HG02943 (cell line): ENCODE measurements around the gene FAM234B.

Source experiments
- ATAC-seq: cut with Tn5 transposase; IDR thresholded peaks from one replicate; pipeline ENCODE4 v1.9.1; 2021; ENCODE audit warnings: mild to moderate bottlenecking, low read depth, moderate library complexity; ENCODE audit not compliant: unreplicated experiment

Gene FAM234B

DNA sequence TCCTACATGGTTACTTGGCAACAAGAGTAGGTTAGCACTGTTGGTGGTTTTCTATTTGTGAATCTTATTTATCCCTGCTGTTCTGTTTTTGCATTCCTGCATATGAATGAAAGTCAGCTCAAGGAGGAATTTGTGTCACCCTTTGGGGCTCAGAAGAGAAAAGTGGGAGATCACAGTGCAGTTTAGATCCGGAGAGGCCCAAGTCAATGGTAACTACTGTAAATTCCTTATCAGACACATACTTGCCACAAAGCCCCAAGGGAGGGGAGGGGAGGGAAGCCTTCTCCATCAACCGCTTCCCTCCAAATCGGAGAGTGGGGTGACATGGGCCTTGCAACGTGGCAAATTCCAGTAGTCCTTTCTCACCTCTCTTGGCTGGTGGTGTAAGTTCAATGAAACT lies 44.3 kb downstream of the FAM234B start:
- no peak for ATAC-seq

DNA sequence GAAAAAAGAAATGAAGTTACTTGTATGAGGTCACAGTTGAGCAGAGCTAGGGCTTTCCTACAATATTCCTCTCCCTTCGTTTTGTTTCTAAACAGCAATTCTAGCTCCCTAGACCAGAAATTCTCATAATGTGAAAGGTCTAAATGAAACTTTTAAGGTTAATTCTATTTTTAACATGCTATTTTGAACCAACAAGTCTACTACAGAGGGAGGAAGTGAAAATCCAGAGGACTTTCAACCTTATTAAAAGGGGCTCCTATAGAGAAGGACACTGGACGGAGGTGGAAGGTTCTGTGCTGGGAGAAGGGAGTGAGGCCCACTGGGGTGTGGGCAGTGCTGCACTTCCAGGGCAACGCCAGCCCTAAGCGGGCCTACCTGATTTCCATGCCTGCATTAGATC lies 45.9 kb downstream of the FAM234B start:
- no peak for ATAC-seq

DNA sequence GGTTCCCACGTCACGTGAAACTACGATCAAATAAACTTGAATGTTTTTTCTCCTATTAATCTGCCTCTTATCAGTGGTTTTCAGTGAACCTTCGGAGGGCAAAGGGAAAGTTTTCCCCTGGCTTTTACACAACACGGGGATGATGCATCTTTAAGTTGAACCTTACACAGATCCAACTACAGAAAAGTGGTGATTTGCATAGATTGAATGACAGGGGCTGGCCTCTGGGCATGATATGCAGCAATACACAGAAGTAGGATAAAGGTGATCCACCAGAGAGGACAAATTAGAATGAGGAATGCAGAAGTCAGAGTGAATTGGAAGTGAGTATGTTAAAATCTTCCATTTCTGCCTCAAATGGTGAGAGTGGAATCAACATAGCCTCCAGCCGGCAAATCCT lies 47.7 kb downstream of the FAM234B start:
- ATAC-seq, result no peak

DNA sequence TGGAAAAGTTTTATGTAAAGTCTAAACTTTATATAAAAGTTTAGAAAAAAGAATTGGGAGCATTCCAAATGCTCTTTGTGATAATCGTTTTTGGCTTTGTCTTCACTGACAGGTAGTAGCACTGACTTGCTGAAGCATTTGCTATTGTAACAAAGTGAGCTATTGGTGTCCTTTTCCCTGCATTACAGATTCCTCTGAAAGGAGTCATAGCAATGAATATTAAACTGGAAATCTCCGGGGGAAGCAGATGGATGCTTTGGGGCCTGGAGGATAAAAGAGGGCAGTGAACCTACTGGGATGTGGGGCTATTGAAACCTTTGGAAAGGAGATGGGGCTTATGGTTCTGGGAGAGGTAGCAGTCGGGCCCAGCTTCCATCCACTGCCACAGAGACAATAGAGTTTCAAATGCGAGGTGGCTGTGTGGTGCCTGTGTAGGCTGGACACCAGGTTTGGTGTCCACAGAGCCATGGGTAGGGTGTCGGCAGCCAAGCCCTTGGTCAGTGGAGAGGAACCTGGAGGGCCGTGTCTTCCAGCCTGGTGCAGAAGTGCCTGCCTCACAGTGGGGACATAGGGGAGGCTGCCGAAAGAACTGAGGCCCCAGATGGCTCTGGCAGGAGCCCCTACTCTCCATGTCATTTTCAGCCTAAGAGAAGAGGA lies 49.1 kb downstream of the FAM234B start:
- no peak for ATAC-seq

DNA sequence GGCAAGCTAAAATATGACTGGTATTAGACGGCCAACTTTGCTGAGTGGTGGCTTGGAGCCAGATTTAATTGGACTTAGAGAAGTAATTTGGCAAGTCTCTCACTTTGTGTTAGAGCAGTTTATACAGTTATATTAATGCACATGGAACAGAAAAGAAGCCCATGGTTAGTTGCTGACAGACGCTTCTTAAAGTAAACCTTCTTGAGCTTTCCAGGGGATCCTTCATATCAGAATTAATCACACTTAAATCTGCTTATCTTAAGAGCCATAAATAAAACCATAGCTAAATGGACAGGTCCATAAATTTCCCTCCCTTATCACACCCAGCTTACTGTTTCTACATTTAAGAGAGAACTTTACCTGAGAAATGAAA lies 49.7 kb downstream of the FAM234B start:
- no peak for ATAC-seq

DNA sequence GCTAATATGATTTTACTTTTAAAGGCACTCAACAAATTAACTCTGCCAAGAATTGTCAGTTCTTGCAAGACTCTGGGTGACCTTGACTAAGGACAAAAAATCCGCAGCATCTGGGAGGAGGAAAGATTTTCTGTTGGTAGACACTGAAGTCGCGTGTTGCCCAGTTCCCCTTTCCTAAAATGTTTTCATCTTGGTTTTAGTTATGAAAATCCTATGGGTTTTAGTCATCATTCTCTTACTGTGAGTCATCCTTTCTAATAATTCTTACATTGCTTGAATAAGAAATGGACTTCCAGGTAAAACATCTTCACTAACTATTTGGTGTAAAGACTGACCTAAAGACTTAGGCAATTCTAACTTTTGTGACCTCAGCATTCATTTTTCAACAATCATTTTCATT lies 50.2 kb downstream of the FAM234B start:
- no peak for ATAC-seq

DNA sequence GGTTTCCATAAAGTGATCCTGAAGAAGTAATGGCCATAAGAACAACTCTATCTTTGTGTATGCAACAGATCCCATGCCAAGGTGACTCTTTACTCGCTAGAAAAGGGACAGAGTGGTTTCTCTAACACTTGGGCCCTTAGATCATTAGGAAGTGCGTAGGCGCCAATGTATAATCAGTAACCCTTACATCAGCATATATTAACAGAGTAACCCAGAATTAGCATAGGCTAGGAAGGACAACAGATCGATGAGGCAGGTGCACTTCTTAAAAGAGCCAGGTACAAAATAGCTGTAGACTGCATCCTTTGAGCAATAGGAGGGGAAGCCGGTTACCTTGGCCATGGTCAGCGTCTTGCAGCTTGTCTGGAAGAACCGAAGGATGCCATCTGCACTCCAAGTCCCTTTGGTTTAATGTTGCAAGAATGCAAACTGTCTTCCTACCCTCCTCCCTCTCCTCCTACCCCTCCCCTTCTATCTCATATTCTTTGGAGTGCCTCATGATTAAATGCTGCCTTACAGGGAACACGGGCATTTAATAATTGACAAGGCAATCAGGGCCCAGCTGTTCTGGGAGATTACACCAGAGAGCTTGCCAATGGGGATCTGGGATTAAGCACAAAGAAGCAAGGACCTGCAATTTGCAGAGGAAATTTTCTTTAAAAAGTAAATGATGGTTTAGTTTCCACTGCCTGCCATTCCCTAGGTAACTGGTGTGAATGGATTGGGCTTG lies 51.2 kb downstream of the FAM234B start:
- ATAC-seq, result no peak

DNA sequence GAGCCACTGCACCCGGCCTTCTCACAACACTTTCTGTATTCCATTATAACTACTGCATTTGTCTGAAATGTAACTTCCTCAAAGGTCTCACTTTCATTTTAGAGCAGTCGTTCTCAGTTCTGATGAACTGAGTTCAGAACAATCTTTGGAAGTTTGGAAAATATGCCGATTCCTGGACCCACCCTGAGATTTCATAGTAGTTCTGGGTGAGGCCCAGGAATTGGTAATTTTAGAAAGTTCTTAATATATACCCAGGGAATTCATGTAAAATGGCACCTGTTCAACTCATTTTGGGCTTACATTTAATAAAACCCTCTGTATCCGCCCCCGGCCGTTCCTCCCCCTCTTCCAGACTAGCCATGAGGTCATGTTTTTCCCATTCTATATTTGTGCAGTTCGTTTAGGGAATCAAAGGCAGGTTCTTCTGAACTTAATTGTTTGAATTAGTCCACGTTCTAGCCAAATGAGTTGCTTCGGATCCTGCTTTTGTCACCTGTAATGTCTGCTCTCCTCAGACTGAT lies 53.4 kb downstream of the FAM234B start:
- no peak for ATAC-seq

DNA sequence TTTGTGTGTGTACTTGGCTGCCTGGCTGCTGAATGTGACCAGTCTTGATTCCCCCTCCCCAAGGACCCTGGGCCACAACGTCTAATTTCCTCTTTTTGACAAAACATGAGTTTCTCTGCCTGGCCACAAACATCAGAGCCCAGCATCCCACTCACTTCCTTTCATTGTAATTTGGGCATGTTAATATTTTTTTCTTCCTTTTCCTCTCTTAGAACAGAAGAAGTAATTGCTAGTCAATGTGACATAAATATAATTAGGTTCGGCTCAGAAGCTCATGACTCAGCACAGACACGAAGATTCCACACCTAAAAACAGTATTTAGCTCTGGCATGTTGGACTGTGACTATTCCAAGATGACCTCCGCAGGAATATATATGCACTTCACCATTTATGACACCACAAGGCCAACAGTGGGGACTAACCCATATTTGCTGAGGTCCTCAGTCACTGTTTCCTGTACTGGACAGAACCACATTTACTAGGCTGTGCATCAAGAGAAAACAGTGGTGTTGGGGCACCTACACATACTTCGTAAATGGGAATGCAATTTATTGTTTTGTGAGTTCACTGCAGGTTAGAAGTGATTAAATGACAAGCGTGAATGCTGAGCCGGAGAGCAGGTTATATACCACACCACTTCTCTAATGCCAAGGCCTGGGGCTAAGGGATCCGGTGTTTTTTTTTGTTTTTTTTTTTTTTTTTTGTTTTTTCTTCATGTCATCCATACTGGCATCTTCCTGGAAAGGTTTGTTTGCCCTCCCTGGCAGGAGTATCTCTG lies 55.1 kb downstream of the FAM234B start:
- no peak for ATAC-seq

DNA sequence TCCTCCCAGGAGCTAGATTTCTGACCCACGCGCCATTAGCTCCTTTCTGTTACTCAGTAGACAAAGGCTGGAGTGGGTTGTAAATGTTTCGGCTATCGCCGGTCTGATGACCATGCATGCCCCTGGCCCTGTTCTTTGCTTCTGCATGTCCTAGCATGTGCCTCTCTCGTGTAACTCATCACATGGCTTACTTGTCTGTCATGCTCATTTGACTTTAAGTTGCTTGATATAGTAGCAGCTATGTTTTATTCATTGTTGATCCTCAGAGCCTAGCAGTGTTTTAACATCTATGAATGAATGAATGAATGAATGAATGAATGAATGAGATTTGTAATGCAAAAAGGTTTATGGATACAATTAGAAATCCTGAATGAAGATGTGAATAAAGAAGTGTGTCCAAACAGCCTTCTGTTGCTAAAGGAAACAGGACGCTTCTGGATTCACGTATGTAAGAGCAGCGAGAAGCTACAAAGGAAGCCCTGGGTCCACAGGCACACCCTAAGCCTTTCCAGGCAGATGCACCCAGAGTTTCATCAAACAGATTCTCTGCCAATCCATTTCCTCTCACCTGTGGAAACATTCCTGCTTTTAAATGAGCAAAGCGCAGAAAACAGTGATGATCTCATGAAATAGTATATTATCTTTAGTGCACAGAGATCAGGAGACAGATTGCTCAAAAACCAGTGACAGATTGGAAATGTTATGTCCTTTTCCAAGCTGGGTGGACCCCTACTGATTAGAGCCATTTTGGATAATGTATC lies 55.8 kb downstream of the FAM234B start:
- ATAC-seq, result no peak

DNA sequence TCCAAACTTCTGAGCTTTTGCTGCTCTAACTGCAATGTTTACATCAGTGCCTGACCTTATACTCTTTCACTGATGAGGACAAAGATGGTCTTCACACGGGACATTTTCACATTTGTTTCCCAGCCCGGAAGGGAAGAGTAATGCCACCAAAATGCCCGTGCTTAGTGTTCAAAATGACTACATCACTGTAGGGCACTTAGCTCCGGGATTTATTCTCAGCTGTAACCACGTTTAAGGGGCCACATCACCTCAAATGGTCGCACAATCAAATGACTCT lies 56.4 kb downstream of the FAM234B start:
- no peak for ATAC-seq

DNA sequence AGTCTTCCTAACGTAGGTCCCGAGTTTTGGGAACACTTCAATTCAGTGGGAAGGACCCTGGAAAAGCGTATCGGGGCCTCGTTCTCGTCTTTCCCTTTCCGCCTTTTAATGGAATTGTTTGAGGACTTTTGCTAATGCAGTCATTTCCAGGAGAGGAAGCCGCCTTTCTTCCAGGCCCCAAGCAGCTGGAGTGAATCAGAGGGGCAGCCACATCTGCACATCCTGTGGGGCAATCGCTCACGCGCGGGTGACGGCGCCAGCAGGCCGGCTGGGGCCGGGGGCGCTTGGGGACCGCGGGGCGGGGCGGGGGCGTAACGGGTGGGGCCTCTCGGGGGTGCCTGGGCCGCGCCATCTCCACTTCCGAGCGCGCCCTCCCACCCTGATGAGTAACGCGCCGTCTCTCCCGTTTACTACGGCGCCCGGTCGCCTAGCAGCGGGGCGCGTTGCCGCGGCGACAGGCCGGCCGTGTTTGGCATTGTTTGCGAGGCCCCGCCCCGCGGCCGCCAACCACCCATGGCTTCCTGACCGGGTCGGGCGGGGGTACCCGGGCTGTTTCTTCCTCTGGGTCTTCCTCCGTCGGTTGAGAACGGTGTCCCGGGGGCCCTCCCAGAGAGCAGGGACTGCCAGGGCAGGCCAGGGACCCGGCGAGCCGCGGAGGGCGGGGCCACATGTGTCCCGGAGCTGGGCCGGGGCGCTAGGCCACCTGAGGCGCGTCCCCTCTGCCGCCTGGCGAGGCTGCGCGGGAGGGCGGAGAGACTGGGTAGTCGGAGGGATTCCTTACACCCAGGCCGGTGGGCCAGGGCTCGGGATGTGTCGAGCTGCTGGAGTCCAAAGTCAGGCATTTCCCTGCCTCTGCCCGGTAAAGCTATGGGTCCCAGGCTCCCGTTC lies 56.9 kb downstream of the FAM234B start:
- peak; percentile 83 for ATAC-seq

DNA sequence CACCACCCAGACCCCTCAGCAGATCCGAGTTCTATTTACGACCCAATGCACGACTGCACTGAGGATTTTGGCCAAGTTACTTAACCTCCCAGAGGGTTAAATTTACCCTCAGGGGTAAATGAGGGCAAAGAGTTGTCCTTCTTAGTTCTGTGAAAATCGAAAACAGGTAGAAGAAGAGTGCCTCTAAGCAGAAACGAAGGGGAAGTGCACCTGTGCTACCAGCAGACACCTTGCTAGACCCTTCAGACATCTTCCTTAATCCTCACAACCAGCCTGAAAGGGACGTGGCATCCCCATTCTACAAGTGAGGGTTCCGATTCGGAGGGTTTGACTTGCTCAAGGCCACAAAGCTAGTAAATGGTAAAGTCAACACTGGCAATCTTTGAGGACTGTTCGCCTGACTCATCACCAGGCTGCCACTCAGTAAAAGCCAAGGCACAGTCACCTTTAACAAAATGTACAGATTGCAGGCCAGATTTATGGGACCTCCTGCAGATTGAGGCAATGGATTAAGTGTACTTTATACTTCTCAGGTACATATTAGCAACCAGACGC lies 57.7 kb downstream of the FAM234B start:
- no peak for ATAC-seq

DNA sequence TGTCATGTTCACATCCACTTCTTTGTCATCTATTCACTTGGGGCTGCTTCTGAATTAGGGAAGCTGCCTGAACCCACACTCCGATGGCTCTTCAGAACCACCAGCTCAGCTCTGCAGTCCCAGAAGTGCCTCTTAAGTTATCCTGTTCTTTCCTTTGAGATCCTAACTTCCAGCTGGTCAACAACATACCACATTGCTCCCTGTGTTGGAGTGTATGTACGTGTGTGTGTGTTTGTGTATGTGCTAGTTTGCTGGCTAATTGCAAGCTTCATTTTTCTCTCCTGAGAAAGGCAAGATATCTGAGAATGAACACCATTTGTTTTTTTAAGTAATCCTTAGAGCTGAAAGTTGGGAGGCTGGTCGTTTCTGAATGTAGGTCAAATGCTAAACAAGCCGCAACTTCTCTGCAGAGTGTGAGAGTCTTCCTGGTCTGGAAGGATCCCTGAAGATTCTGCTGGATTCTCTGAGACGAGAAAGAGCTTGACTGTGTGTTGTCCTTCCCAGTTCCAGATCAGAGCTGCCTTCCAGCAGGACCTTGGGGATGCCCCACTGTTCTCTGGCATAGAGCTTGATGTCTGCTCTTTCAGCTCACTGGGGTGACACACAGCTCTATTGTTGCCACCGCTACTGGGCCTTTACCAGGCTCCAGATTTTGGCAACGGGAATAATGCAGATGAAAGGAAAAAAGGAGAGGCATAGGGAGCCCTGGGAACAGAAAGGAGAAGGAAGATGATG lies 58.4 kb downstream of the FAM234B start:
- ATAC-seq, result no peak

DNA sequence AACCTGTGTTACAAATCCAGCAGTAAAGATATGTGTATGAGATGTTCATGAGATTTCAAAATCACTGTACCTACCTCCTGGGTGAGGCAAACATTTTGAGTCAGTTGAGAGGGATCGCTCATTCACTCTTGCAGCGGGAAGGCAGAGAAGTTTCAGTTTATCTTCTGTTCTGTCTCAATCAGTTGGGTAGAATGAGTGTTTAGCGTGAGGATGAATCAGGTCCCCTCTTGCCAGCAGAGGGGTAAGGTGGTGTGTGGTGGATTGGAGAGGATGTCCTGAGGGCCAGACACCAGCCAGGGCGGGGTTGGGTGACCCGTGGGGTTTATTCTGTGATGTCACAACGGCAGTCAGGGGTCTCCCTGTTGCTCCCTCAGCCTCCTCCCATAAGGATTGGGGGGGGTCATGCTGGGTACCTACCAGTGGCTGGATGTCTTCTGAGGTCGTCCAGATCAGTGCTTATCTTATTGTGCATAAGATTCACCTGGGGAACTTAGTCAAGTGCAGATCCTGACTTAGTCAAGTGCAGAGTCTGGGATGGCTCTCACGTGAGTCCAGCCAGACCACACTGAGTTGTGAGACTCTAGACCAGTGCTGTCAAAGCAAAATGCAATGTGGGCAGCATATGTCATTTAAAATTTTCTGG lies 59.3 kb downstream of the FAM234B start, which contains the start of gene GSG1:
GSG1 (minus strand) TSS at position 277 of the 643 bp plus-strand sequence; CDS start at position 122, 155 bp downstream.
- no peak for ATAC-seq

DNA sequence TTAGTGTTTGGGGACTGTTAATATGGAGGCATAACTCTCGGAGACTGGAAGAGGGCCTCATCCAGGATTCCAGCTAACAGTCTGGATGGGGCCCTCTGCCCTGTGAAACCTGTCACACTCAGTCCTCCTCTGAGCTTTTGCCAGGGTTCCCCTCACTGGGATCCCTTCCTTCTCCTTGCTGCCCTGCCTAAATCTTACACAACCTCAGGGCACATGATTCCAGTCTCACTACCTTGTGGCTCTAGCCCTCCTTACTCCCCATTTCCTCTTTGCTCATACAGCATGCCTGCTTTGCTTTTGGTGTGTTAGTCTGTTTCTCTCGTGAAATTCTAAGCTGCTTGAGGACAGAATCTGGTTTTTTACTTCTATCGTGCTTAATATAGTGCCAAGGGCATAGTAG lies 60.2 kb downstream of the FAM234B start:
- ATAC-seq, result no peak

DNA sequence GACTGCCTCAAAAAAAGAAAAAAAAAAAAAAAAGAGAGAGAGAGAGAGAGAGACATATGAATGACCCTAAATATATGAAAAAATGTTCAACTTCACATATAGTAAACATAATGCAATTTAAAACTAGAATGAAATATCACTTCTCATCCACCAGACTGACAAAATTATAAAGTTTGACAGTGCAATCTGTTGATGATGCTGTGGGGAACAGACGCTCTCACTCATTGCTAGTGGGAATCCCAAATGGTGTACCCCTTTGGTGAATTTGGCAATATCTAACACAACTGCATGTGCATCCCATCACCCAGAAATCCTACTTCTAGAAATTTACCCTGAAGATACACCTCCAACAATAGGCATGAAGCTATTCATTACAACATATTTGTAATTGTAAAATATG lies 61.6 kb downstream of the FAM234B start:
- no peak for ATAC-seq

DNA sequence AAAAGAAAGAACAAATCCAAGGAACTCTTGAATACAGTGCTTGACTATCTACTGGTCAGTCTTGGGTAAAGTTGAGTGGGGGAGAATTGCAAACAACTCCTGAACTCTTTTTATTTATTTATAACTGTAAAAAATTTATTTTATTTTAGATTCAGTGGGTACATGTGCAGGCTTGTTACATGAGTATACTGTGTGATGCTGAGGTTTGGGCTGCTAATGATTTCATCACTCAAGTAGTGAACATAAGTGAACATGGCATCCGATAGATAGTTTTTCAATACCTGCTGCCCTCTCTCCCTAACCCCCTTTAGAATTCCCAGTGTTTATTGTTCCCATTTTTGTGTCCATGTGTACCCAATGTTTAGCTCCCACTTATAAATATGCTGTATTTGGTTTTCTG lies 62.5 kb downstream of the FAM234B start:
- no peak for ATAC-seq
